H1 (cell line): ENCODE data around the gene LRWD1. TPM values are rescaled to one million over a fixed set of nuclear protein-coding genes. Genes with fewer than 3 reads are reported as not detected.

Source experiments
- CBX8 ChIP-seq: fragments of 300-800, 300-1000 bp; sonication (generic); IDR thresholded peaks from 2 replicates; pipeline ENCODE4 v1.7.1; 2016; ENCODE audit warnings: low read depth, low read length, borderline replicate concordance
- EGR1 ChIP-seq: IDR thresholded peaks from 2 replicates; pipeline ENCODE4 v1.6.1; 2011; ENCODE audit warnings: low read depth, low read length, borderline replicate concordance
- GABPA ChIP-seq: IDR thresholded peaks from 2 replicates; pipeline ENCODE4 v1.6.1; 2011; ENCODE audit warnings: mild to moderate bottlenecking, low read length, moderate library complexity, borderline replicate concordance; ENCODE audit not compliant: insufficient read depth
- HDAC2 ChIP-seq, 2 experiments: fragments of 300-600 bp in 1 of 2; sonication (generic) in 1 of 2; IDR thresholded peaks; 2 replicates each; pipeline ENCODE4 v1.6.1; 2011 to 2012; ENCODE audit warnings: low read depth in 2 of 2, low read length in 2 of 2, mild to moderate bottlenecking in 2 of 2, moderate library complexity in 2 of 2, borderline replicate concordance in 1 of 2, inconsistent platforms in 1 of 2
- MAFK ChIP-seq: IDR thresholded peaks from 2 replicates; pipeline ENCODE4 v1.6.1; 2012; ENCODE audit warnings: low read depth, mild to moderate bottlenecking, improper control_type of control experiment, low read length
- POLR2AphosphoS5 ChIP-seq: IDR thresholded peaks from 2 replicates; pipeline ENCODE4 v1.6.1; 2011; ENCODE audit warnings: low read depth, low read length
- POU5F1 ChIP-seq: IDR thresholded peaks from 2 replicates; pipeline ENCODE4 v1.6.1; 2011; ENCODE audit warnings: low read depth, mild to moderate bottlenecking, low read length, moderate library complexity
- SIRT6 ChIP-seq: IDR thresholded peaks from one replicate; pipeline ENCODE4 v1.7.1; 2012; ENCODE audit warnings: low read length, inconsistent platforms
- SUZ12 ChIP-seq: fragments of 200-600 bp; sonication (generic); IDR thresholded peaks from 2 replicates; pipeline ENCODE4 v1.6.1; 2012; ENCODE audit warnings: mild to moderate bottlenecking, inconsistent platforms, low read length, moderate library complexity, mixed read lengths
- polyA plus RNA-seq, 7 experiments: library from polyadenylated mRNA; depleted of rRNA in 3 of 7; stranded (reverse) in 5 of 7; unstranded in 2 of 7; fragments of >200 nt in 5 of 7; fragments of 200-250 nt in 2 of 7; gene quantifications; 1 replicate in 5 of 7; 2 replicates in 1 of 7; 4 replicates in 1 of 7; pipeline versions ENCODE4 v1.2.1 to v1.2.3, GENCODE V29; 2011 to 2013; ENCODE audit warnings: missing spikeins in 2 of 7, mixed read lengths in 2 of 7
- total RNA-seq: library from RNA; stranded (reverse); fragmentation: NEBNext Ultra II Directional; extraction: Animal tissue kit (Norgen Biotek cat#: 25700); gene quantifications from 2 replicates; pipeline ENCODE4 v1.2.1, GENCODE V29; 2021
- TF ChIP-seq, protein P1 (sequence below): IDR thresholded peaks from 2 replicates; pipeline ENCODE4 v1.6.1; 2011; ENCODE audit warnings: low read depth, mild to moderate bottlenecking, low read length; ENCODE audit not compliant: insufficient read depth
- TF ChIP-seq, protein P2 (sequence below), 3 experiments: IDR thresholded peaks; 1 replicate in 2 of 3; 2 replicates in 1 of 3; pipeline versions ENCODE4 v1.5.1 to v1.6.1; 2011; ENCODE audit warnings: low read length in 3 of 3, mild to moderate bottlenecking in 3 of 3, inconsistent platforms in 2 of 3, low read depth in 1 of 3, moderate library complexity in 1 of 3; ENCODE audit not compliant: insufficient read depth in 1 of 3; ENCODE audit errors: control extremely low read depth in 1 of 3

The LRWD1 gene
- total and polyA plus RNA-seq, 2 of the 8 experiments (the other 6 are each of a cell fraction or from before 2014, with no cell fraction given), result 23.4 to 26.8 TPM

DNA sequence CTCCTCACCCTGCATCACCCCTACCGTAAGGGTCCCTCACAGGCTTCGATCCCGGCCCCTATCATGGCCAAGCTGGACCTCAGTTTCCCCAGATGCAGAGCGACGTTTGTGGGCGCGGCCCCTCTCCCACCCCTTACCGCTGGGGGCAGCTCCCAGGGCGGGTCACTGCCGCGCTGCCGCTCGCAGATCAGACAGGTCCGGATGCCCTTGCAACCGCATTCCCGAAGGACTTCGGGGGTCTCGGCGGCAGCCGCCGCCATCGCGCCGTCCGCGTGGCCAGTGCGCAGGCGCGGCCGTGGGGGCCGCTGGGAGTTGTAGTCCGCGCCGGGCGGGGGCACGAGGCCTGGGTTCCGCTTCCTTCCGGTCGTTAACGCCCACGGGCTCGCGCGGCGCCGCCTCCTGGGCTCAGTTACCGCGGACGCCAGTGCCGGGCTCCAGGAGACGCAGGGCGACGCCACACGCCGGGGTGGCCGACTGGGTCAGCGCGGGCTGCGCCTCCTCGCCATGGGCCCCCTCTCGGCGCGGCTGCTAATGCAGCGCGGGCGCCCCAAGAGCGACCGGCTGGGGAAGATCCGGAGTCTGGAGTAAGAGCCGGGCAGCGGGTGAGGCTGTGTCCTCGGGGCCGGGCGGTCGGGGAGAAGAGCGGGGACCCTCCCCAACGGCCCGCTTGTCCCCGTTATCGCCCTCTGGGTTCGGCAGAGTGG is at the start of gene LRWD1, which contains the start of gene ALKBH4 (continued):
- TF ChIP-seq GABPA (peak; percentile 73; the same call in 1 of the 2 replicates), MAFK (no peak), SUZ12 (no peak), CBX8 (no peak), HDAC2 (IDR thresholded peaks at IDR 0.05; ENCODE audit: borderline replicate concordance in 1 of 2, low read depth in 2 of 2, low read length in 2 of 2) (peak; percentile 75 to 78; a peak in 3 of 4 replicates), POU5F1 (no peak), SIRT6 (no peak), POLR2AphosphoS5 (no peak), EGR1 (peak; percentile 86; the same call in 1 of the 2 replicates)
- TF ChIP-seq, protein P1, sequence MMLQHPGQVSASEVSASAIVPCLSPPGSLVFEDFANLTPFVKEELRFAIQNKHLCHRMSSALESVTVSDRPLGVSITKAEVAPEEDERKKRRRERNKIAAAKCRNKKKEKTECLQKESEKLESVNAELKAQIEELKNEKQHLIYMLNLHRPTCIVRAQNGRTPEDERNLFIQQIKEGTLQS, result peak; percentile 28; the same call in 1 of the 2 replicates
- TF ChIP-seq, protein P2, sequence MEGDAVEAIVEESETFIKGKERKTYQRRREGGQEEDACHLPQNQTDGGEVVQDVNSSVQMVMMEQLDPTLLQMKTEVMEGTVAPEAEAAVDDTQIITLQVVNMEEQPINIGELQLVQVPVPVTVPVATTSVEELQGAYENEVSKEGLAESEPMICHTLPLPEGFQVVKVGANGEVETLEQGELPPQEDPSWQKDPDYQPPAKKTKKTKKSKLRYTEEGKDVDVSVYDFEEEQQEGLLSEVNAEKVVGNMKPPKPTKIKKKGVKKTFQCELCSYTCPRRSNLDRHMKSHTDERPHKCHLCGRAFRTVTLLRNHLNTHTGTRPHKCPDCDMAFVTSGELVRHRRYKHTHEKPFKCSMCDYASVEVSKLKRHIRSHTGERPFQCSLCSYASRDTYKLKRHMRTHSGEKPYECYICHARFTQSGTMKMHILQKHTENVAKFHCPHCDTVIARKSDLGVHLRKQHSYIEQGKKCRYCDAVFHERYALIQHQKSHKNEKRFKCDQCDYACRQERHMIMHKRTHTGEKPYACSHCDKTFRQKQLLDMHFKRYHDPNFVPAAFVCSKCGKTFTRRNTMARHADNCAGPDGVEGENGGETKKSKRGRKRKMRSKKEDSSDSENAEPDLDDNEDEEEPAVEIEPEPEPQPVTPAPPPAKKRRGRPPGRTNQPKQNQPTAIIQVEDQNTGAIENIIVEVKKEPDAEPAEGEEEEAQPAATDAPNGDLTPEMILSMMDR (IDR thresholded peaks at IDR 0.05; ENCODE audit: control extremely low read depth in 1 of 3, insufficient read depth in 1 of 3, low read depth in 1 of 3, low read length in 3 of 3), result peak in 2 of 3 experiments; percentile 7 to 20; a peak in 3 of 4 replicates
